Uterus (tissue), 2 donors: ENCODE measurements around the gene SH3PXD2A.

Experiments
- CTCF ChIP-seq, 4 experiments: fragments of 200-600 bp in 2 of 4; fragments of 450-650 bp in 2 of 4; sonication (generic) in 2 of 4; IDR thresholded peaks; one replicate each; pipeline ENCODE4 v1.5.1; 2016 to 2019; ENCODE audit warnings: antibody characterized with exemption in 4 of 4, mild to moderate bottlenecking in 2 of 4, moderate library complexity in 1 of 4
- POLR2A ChIP-seq, 2 donors: fragments of 450-650 bp; IDR thresholded peaks; one replicate each; pipeline ENCODE4 v1.6.1; 2016; ENCODE audit warnings: antibody characterized with exemption in 2 of 2, mild to moderate bottlenecking in 1 of 2, moderate library complexity in 1 of 2

GRCh38 chr10:103855424-103855823 is at the start of gene SH3PXD2A:
- TF ChIP-seq CTCF (IDR thresholded peaks at IDR 0.05) (peak in 2 of 4 experiments; percentile 48 to 68), POLR2A (IDR thresholded peaks at IDR 0.05) (peak; percentile 31 to 40)
